AG08396 (cell line): Measurements from ENCODE around the gene RILP.
A peak's percentile ranks its signal among the peaks of the same experiment; 100 is the strongest.
"Not testable (repeated sequence)": the region's sequence is repeated elsewhere in the genome, so short reads cannot be mapped to it uniquely, and the experiment has no call there.

ENCODE experiments used
- DNase-seq: peaks from one replicate; pipeline ENCODE4 v3.0.0; 2012; ENCODE audit warnings: low spot score, mixed read lengths

RILP gene

GRCh38 chr17:1649844-1650501 is at the start of gene RILP:
Gene RILP (minus strand): TSS chr17:1649866. CDS start chr17:1649804, 62 bp downstream.
- peak; percentile 57 for DNase-seq

- DNase-seq: no peak
Measured at GRCh38 chr17:1697681-1698080, 48.0 kb upstream of the RILP start.

- no peak for DNase-seq
Measured at GRCh38 chr17:1695365-1695764, 45.7 kb upstream of the RILP start.

GRCh38 chr17:1693339-1693738 is 43.7 kb upstream of the RILP start:
- peak; percentile 27 for DNase-seq

- DNase-seq: no peak
Measured at GRCh38 chr17:1690544-1691221, 41.0 kb upstream of the RILP start.

- not testable (repeated sequence) for DNase-seq
Measured at GRCh38 chr17:1688405-1688804, 38.7 kb upstream of the RILP start.

- no peak for DNase-seq
Measured at GRCh38 chr17:1686086-1686485, 36.4 kb upstream of the RILP start.

GRCh38 chr17:1684378-1685189 is 34.9 kb upstream of the RILP start, which contains the start of gene PRPF8:
Gene PRPF8 (minus strand): TSS chr17:1684867. CDS start chr17:1684571, 296 bp downstream.
- DNase-seq: peak; percentile 100

GRCh38 chr17:1683459-1683858 is 33.8 kb upstream of the RILP start:
- no peak for DNase-seq

GRCh38 chr17:1676401-1676800 is 26.7 kb upstream of the RILP start:
- DNase-seq: no peak

- DNase-seq: no peak
Measured at GRCh38 chr17:1673041-1673785, 23.5 kb upstream of the RILP start.

GRCh38 chr17:1663934-1664333 is 14.3 kb upstream of the RILP start:
- not testable (repeated sequence) for DNase-seq

- DNase-seq: no peak
Measured at GRCh38 chr17:1661045-1661444, 11.4 kb upstream of the RILP start.

GRCh38 chr17:1658100-1658499 is 8.4 kb upstream of the RILP start:
- DNase-seq: no peak

GRCh38 chr17:1653735-1654134 is 4.1 kb upstream of the RILP start:
- DNase-seq: no peak

- not testable (repeated sequence) for DNase-seq
Measured at GRCh38 chr17:1652794-1653193, 3.1 kb upstream of the RILP start.

- no peak for DNase-seq
Measured at GRCh38 chr17:1651559-1651844, 1.8 kb upstream of the RILP start.

GRCh38 chr17:1650731-1651558 is 1.3 kb upstream of the RILP start:
- no peak for DNase-seq

- peak; percentile 99 for DNase-seq
Measured at GRCh38 chr17:1648963-1649843, 463 bp downstream of the RILP start.
